ENCODE results near the gene MAP2K7. TPM values are rescaled to one million over a fixed set of nuclear protein-coding genes. Genes with fewer than 3 reads are reported as not detected.

Gene MAP2K7
- total RNA-seq, 1 donor from 2014 or later = 45.2 TPM

DNA sequence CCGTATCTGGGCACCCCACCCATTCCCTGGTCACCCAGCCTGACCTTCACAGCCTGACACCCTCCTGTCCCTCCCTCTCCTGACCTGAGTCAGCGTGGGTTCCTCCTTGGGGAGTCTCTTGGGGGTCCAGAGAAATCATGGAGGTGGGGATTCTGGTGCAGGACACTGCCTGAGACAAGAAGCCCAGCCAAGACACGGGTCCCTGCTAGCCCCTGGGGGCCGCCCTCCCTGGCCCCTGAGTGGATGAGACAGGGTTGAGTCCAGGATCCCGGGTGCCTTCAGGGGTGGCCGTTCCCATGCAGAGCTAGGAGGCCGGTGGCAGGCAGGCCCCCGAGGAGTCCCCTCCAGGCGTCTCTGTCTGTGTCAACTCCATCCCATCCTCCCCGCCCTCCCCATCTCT is 1.6 kb downstream of the MAP2K7 start:
- intact Hi-C loops (cut with micrococcal nuclease) = no loop called here

GRCh38 chr19:7905859-7906258 is 2.2 kb downstream of the MAP2K7 start:
- intact Hi-C loops (cut with micrococcal nuclease) = no loop called here

DNA sequence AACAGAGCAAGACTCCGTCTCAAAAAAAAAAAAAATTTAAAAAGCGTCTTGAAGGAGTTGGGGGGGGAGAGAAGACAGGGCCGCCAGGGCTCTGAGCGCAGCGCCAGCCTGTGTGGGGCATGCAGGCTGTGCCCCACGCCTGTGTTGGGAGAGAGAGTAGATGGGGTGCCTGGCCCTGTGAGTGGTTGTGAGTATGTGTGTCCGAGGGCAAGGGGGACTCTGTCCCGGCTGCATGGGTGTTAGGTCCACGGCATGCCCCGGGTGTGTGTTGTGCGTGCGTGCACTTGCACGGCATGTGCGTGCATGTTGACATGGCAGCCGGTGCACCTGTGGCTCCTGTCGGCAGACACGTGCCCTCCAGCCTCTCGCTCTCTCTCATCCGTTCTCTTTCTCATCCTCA is 3.4 kb downstream of the MAP2K7 start:
- intact Hi-C loops (cut with micrococcal nuclease) = no loop called here

GRCh38 chr19:7907544-7907943 is 3.9 kb downstream of the MAP2K7 start:
- intact Hi-C loops (cut with micrococcal nuclease) = no loop called here

DNA sequence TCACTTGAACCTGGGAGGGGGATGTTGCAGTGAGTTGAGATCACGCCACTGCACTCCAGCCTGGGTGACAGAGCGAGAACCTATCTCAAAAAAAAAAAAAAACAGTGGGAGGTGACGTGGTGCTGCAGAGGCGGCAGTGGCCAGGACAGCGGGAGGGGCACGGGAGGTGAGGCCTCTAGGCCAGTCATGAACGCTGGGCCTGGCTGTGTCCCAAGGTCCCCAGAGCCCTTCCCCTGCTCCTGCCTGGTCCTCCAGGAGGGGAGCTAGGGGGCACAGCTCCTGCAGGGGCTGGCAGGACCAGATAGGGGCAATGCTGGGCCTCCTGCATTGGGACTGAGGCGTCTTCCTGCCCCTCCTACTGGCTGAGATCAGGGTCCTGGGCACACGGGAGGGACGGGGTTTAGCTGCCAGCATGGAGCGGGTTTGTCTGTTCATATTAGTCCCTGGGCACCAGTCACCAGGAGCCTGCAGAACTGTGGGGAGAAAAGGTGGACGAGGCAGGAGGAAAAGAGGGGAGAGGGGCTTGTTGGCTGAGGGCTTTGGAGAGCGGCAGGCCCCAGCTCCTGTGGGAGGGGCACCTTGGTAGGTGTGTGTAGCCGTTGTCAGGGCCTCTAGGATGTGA is 4.5 kb downstream of the MAP2K7 start:
- intact Hi-C loops (cut with micrococcal nuclease) = no loop called here

DNA sequence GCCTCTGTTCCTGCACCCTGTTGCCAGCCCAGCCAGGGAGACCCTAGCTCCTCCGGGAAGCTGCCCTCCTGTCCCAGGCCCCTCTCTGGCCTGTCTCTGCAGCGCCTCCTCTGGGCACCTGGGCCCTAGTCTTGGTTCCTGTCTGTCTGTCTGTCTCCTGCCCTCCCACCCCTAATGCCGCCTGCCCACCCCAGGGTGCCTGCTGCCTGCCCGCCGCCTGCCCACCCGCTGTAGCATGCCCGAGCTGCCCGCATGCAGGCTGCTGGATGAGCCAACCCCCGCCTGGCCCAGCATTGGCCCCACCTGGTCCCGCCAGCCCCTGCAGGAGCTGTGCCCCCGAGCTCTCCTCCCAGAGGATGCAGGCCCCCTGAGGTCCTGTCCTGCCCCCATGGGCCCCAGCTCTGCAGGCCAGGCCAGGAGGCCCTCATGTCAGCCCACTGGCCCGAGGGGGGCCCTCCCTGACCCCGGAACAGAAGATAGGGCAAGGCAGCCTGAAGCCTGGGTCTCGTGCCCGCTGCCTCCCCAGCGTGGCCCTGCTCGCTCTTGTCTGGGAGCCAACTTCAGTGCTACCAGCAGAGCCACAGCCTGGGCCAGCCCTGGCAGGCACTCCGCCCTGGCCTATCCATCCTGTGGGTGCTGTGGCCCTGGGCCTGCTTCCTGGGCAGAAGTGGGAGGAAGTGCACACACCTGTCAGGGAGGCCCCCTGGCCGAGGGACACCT is 5.2 kb downstream of the MAP2K7 start:
- intact Hi-C loops (cut with micrococcal nuclease) = no loop called here

- intact Hi-C loops (cut with micrococcal nuclease) = no loop called here
Observed at GRCh38 chr19:7909471-7910067, 5.9 kb downstream of the MAP2K7 start.

GRCh38 chr19:7910321-7911161 is 6.9 kb downstream of the MAP2K7 start:
- intact Hi-C loops (cut with micrococcal nuclease) = no loop called here

DNA sequence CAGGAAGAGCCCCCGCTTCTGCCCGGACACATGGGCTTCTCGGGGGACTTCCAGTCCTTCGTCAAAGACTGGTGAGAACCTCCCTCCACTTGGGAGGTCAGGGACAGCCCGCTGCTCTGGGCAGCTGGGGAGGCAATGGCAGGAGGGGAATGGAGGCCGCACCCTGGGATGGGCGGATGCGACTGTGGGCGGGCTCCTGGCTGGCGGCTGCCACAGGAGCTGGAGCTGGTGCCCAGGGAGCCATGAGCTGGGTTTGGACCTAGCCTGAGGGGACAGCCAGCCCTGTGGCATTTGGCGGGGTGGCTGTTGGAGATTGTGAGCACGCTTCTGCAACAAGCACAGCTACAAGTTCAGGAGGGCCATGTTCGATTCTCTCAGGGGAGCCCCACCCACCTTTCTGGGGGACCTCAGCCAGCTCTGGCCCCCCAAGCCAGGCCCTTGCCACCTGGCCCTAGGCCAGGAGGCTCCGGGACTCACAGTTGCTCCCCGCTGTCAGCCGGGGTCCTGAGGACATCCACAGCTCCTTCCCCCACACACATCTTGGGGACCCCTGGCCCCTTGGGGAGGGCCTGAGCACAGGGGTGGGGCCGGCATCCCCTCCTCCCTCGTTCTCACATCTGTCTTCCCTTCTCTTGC is 7.9 kb downstream of the MAP2K7 start:
- intact Hi-C loops (cut with micrococcal nuclease) = no loop called here

DNA sequence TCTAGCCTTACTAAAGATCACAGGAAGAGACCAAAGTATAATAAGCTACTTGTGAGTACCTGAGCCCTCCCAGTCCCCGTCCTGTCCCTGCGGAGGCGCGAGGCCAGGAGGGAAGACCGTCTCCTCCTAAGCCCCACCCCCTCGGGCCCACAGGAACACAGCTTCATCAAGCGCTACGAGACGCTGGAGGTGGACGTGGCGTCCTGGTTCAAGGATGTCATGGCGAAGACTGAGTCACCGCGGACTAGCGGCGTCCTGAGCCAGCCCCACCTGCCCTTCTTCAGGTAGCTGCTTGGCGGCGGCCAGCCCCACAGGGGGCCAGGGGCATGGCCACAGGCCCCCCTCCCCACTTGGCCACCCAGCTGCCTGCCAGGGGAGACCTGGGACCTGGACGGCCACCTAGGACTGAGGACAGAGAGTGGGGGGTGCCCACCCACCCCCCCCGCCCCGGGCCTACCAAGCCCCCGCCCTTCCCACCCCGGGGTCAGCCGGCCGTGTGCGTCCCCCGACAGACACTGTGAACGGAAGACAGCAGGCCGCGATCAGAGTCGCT is 8.5 kb downstream of the MAP2K7 start:
- intact Hi-C loops (cut with micrococcal nuclease) = no loop called here

DNA sequence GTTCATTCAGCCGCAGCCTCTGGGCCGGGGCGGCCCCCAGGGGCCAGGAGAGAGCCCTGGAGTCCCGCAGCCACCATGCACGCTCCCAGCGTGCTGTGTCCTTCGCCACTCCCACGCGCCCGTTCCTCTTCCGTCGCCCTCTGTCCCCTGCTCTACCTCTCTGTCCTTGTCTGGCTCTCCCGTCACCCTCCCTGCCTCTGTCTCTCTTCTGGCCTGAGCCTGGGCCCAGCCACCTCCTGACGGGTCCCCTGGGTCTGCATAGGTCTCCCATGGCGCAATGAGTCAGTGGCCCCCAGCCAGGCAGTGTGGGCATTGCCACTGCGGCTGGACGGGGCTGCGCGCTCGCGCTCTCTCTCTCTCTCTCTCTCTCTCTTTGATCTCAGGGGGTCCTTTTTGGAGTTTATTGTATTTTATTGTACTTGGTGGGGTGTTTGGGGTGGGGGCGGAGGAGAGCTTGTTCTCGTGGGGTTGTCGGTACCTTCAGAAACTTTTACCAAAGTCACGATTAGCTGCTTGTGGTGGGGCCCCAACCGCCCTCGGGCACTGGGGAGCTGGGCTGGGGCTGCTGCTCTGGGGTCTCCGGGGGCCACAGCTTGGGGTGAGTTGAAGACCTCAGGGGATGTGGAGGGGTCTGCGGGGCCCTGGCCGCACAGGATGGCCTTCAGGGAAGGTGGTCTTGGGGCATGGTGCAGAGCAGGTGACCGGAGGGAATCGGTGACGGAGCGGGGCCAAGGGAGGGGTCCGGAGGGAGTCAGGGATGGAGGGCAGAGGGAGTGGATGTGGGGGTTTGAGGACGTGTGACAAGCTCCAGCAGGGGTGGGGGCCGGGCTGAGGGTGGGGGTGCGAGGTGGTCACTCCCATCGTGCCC is 9.3 kb downstream of the MAP2K7 start:
- intact Hi-C loops (cut with micrococcal nuclease) = no loop called here

DNA sequence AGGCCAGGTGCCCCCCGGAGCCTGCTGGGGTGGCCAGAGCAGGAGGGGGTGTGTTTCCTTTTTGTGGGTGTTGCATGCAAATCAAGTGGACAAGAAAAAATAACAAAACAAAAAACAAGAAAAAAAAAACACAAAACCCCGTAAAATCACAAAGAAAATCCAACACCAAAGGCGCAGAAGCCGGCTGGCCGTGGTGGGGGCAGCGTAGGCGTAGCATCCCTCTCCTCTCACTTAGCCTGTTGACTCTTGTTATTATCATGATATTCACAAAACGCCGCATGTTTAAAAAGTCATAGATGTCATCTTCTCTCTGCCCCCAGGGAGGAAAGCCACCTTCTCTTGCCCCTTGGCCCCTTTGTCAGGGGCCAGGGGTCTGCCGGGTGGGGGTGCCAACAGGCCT is 10.0 kb downstream of the MAP2K7 start:
- intact Hi-C loops (cut with micrococcal nuclease) = no loop called here

DNA sequence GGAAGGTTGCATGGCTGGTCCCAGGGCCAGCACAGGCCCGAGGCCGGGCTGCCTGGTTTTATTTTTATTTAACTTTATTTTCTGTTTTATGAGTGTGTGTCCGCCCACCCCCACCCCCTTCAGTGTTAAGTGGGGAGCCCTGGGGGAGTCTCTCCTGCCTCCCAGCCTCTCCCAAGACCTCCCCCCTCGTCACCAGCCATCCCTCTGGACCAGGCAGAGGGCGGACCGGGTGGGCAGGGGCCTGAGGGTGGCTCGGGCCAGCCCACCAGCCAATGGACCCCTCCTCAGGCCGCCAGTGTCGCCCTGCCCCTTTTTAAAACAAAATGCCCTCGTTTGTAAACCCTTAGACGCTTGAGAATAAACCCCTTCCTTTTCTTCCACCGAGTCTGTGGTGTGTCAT is 10.4 kb downstream of the MAP2K7 start:
- intact Hi-C loops (cut with micrococcal nuclease) = no loop called here

GRCh38 chr19:7914598-7915045 is 10.9 kb downstream of the MAP2K7 start, which contains the start of gene TGFBR3L:
TSS of gene TGFBR3L (plus strand) at chr19:7914830.
- intact Hi-C loops (cut with micrococcal nuclease) = no loop called here

DNA sequence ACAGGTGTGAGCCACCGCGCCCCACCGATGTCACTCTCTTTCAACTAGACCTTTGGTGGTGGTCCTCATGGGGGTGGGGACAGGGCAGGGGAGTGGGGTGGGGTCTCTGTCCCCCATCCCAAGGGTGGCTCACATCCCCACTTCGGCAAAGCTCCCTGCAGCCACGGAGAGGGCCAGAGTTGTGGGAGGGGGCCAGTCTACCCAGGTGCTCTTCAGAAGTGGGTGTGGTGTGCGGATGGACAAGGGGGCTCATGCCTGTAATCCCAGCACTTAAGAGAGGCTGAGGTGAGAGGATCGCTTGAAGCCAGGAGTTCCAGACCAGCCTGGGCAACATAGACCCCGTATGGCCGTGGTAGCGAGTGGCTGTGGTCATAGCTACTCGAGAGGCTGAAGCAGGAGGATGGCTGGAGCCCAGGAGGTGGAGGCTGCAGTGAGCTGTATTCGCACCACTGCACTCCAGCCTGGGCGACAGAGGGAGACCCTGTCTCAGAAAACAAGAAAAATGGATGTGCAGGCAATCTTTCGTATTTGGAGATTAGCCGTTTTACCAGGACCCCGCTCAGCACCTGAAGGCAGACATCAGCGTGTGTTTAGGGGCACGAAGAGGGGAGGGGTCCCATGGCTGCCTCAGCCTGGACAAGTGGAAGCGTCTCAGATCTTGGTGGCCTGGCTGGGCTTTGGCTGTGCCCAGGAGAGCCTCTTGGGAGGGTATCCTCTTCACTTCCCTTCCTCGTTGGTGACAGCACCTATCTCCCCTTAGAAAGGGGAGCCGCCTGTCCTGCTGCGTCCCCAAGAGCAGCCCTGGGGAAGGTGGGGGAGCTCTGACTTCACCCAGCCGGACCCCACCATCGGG is 11.8 kb downstream of the MAP2K7 start:
- intact Hi-C loops (cut with micrococcal nuclease) = no loop called here

DNA sequence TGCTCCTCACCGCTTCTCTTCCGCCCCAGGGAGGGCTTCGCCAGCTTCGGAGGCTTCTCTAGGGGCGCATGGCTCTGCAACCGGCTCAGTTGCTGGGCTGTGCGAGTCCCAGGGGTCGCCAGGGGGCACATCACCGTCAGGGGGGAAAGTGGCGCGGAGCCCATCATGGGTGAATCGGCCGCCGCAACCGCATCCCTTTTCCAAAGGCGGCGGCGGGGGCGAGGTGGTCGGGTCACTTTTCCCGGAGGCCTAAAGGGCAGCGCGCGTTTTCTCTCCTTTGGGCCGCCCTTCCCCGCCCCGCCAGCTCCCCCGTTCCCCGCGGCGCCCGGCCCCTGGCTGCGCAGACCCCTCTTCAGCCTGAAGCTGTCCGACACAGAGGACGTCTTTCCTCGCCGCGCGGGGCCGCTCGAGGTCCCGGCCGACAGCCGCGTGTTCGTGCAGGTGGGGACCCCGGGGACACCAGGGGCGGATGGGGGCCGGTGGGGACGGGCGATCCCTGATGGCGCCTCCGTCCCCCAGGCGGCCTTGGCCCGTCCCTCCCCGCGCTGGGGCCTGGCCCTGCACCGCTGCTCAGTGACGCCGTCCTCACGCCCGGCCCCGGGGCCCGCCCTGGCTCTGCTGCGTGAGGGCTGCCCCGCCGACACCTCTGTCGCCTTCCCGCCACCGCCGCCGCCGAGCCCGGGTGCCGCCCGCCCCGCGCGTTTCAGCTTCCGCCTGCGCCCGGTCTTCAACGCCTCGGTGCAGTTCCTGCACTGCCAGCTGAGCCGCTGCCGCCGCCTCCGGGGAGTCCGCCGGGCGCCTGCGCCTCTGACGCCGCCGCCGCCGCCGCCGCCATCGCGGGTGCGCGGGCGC is 12.7 kb downstream of the MAP2K7 start:
- intact Hi-C loops (cut with micrococcal nuclease) = no loop called here

DNA sequence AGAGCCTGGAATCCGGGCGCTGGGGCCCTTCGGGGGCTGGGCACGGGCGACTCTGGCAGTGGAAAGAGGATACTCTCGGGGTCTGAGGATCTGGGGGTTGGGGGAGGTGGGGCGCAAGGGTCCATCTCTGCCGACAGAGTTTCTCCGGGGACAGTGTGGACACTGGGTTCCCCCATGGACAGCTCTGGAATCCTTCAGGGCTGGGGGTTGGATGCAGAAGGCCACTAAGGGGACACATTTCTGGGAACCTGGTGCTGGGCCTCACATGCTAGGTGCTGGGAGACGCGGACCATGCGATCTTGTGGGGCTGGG is 13.2 kb downstream of the MAP2K7 start:
- intact Hi-C loops (cut with micrococcal nuclease) = no loop called here

Measured in T-helper 2 cell treated with Interferon-gamma antibody and Interleukin-4, amounts not matched to agents 100 ng/mL and 5 ng/mL, for 36 hours (primary cell).